K562 (cell line): ENCODE measurements around the gene GPR3. TPM values are rescaled to one million over a fixed set of nuclear protein-coding genes. Genes with fewer than 3 reads are reported as not detected.

ENCODE experiments used
- ARID2 ChIP-seq: fragments of 450-650 bp; IDR thresholded peaks from 2 replicates; pipeline ENCODE4 v1.6.1; 2017; ENCODE audit warnings: antibody characterized with exemption, mild to moderate bottlenecking
- CTBP1 ChIP-seq: fragments of 450-650 bp; IDR thresholded peaks from 2 replicates; pipeline ENCODE4 v1.6.1; 2016; ENCODE audit warnings: borderline replicate concordance
- CXXC5 ChIP-seq: fragments of 250-450 bp; sonication (Bioruptor Pico); IDR thresholded peaks from 2 replicates; pipeline ENCODE4 v1.8.0; 2022; ENCODE audit warnings: inconsistent platforms, mild to moderate bottlenecking, moderate library complexity
- E2F1 ChIP-seq: sonication (generic); formaldehyde crosslinking; IDR thresholded peaks from 2 replicates; pipeline ENCODE4 v1.8.1; 2023; ENCODE audit warnings: mild to moderate bottlenecking, missing genetic modification reagents, moderate library complexity
- ILF3 ChIP-seq: fragments of 450-650 bp; IDR thresholded peaks from 2 replicates; pipeline ENCODE4 v1.6.1; 2018; ENCODE audit warnings: antibody characterized with exemption, mild to moderate bottlenecking, moderate library complexity, borderline replicate concordance
- IRF9 ChIP-seq: fragments of 450-650 bp; IDR thresholded peaks from 2 replicates; pipeline ENCODE4 v1.6.1; 2016; ENCODE audit warnings: missing biosample characterization, missing genetic modification characterization
- JUN ChIP-seq, 2 experiments: sonication (generic) in 1 of 2; formaldehyde crosslinking in 1 of 2; IDR thresholded peaks; 2 replicates each; pipeline versions ENCODE4 v1.6.1 to v1.8.0; 2012 to 2022; ENCODE audit warnings: borderline replicate concordance in 2 of 2, mild to moderate bottlenecking in 2 of 2, improper control_type of control experiment in 1 of 2, low read depth in 1 of 2, low read length in 1 of 2, missing genetic modification reagents in 1 of 2
- MAFK ChIP-seq: IDR thresholded peaks from 2 replicates; pipeline ENCODE4 v1.6.1; 2011; ENCODE audit warnings: low read length, improper control_type of control experiment
- MBD2 ChIP-seq: sonication (generic); IDR thresholded peaks from 2 replicates; pipeline ENCODE4 v1.6.1; 2016; ENCODE audit warnings: low read depth, borderline replicate concordance
- NONO ChIP-seq, 2 experiments: fragments of 200-400 bp in 1 of 2; fragments of 450-650 bp in 1 of 2; formaldehyde crosslinking in 1 of 2; IDR thresholded peaks; 2 replicates each; pipeline ENCODE4 v1.6.1; 2017; ENCODE audit warnings: low read depth in 2 of 2, mild to moderate bottlenecking in 2 of 2, moderate library complexity in 2 of 2, low read length in 1 of 2
- REST ChIP-seq, 2 experiments: fragments of 450-650 bp; formaldehyde crosslinking in 1 of 2; IDR thresholded peaks; 2 replicates each; pipeline versions ENCODE4 v1.4.0 to v1.6.1; 2014 to 2020; ENCODE audit warnings: mild to moderate bottlenecking in 2 of 2, borderline replicate concordance in 1 of 2, low read depth in 1 of 2
- SMARCB1 ChIP-seq: IDR thresholded peaks from 2 replicates; pipeline ENCODE4 v1.6.1; 2011; ENCODE audit warnings: improper control_type of control experiment, low read depth; ENCODE audit not compliant: insufficient read length
- SMC3 ChIP-seq: conservative IDR thresholded peaks from 2 replicates; pipeline ENCODE4 v1.6.1; 2011; ENCODE audit warnings: low read depth, low read length, improper control_type of control experiment; ENCODE audit not compliant: insufficient read depth
- ZNF12 ChIP-seq: sonication (generic); formaldehyde crosslinking; IDR thresholded peaks from 2 replicates; pipeline ENCODE4 v1.4.0; 2020; ENCODE audit warnings: mild to moderate bottlenecking, missing genetic modification reagents
- ZNF41 ChIP-seq: fragments of 250-450 bp; sonication (Bioruptor Pico); conservative IDR thresholded peaks from 2 replicates; pipeline ENCODE4 v1.4.0; 2020; ENCODE audit warnings: mild to moderate bottlenecking
- ZNF586 ChIP-seq: fragments of 450-650 bp; formaldehyde crosslinking; conservative IDR thresholded peaks from 2 replicates; pipeline ENCODE4 v1.4.0; 2020; ENCODE audit warnings: mild to moderate bottlenecking, moderate library complexity
- polyA plus RNA-seq, 8 experiments: library from polyadenylated mRNA; depleted of rRNA in 4 of 8; stranded (reverse) in 5 of 8; unstranded in 3 of 8; fragments of >200 nt; fragmentation: Nextera tagmentation in 2 of 8; fragmentation: Illumina TruSeq in 1 of 8; extraction: Ambion mirVana in 2 of 8; extraction: Trizol in 1 of 8; gene quantifications; 2 replicates each; pipeline versions ENCODE4 v1.2.1 to v1.2.3, GENCODE V29; 2011 to 2014; ENCODE audit warnings: inconsistent platforms in 1 of 8, missing spikeins in 1 of 8
- total RNA-seq, 7 experiments: library from RNA; depleted of rRNA in 6 of 7; stranded (reverse); fragments of >200 nt in 6 of 7; fragmentation: Illumina TruSeq in 2 of 7; extraction: Trizol in 2 of 7; gene quantifications; 2 replicates each; pipeline versions ENCODE4 v1.2.1 to v1.2.3, GENCODE V29; 2011 to 2021; ENCODE audit warnings: low replicate concordance in 1 of 7

GPR3 gene
- total and polyA plus RNA-seq, 9 of the 15 experiments (the other 6 are each of a cell fraction or from before 2014, with no cell fraction given), result 0.24 to 11.5 (median 3.7) TPM

- no peak for TF ChIP-seq IRF9 (tag)
- no peak for TF ChIP-seq E2F1 (CRISPR knock-in tag)
- no peak for TF ChIP-seq ZNF41 (CRISPR knock-in tag)
- 0 out of 2 replicates have a peak, but pooled peaks have one; percentile 5 for TF ChIP-seq SMC3
- TF ChIP-seq SMARCB1, result no peak
- no peak for TF ChIP-seq ZNF12 (CRISPR knock-in tag)
- TF ChIP-seq CXXC5 (CRISPR knock-in tag), result peak; percentile 42; the same call in 1 of the 2 replicates
- TF ChIP-seq MBD2, result no peak
- peak; percentile 91 for TF ChIP-seq MAFK
- no peak for TF ChIP-seq ILF3
- 0 out of 2 replicates have a peak, but pooled peaks have one; percentile 38 for TF ChIP-seq ARID2
- TF ChIP-seq NONO (IDR thresholded peaks at IDR 0.05; ENCODE audit: low read depth in 2 of 2, low read length in 1 of 2), result no peak
- no peak for TF ChIP-seq JUN (IDR thresholded peaks at IDR 0.05; ENCODE audit: borderline replicate concordance, low read depth, low read length)
- no peak for TF ChIP-seq JUN (CRISPR knock-in tag; IDR thresholded peaks at IDR 0.05; ENCODE audit: borderline replicate concordance)
- TF ChIP-seq ZNF586 (CRISPR knock-in tag), result no peak
- peak; percentile 98 for TF ChIP-seq CTBP1
- TF ChIP-seq REST (IDR thresholded peaks at IDR 0.05; ENCODE audit: borderline replicate concordance), result no peak; the same call in 1 of the 2 replicates
- no peak for TF ChIP-seq REST (CRISPR knock-in tag; IDR thresholded peaks at IDR 0.05; ENCODE audit: low read depth)
Measured at GRCh38 chr1:27428316-27429028, 36.0 kb downstream of the GPR3 start (continued).
